HG03457 (cell line): Measurements from ENCODE around the gene DPH2.

Experiments
- ATAC-seq: cut with Tn5 transposase; IDR thresholded peaks from one replicate; pipeline ENCODE4 v1.9.1; 2021; ENCODE audit warnings: moderate number of reproducible peaks; ENCODE audit not compliant: unreplicated experiment

The DPH2 gene

GRCh38 chr1:43998000-43998378 is 28.2 kb downstream of the DPH2 start:
- ATAC-seq: no peak

- ATAC-seq: no peak
Observed at GRCh38 chr1:43999455-43999854, 29.6 kb downstream of the DPH2 start.

GRCh38 chr1:44000122-44000665 is 30.4 kb downstream of the DPH2 start:
- ATAC-seq: no peak

- ATAC-seq: no peak
Observed at GRCh38 chr1:44002165-44002564, 32.4 kb downstream of the DPH2 start.

- no peak for ATAC-seq
Observed at GRCh38 chr1:44002606-44003157, 32.9 kb downstream of the DPH2 start.

GRCh38 chr1:44008259-44008658 is 38.4 kb downstream of the DPH2 start:
- ATAC-seq: no peak

GRCh38 chr1:44010935-44011471 is 41.2 kb downstream of the DPH2 start:
- ATAC-seq: no peak

- ATAC-seq: no peak
Observed at GRCh38 chr1:44012404-44012803, 42.6 kb downstream of the DPH2 start.

GRCh38 chr1:44012941-44013609 is 43.3 kb downstream of the DPH2 start:
- no peak for ATAC-seq

- no peak for ATAC-seq
Observed at GRCh38 chr1:44013949-44014348, 44.1 kb downstream of the DPH2 start.

- no peak for ATAC-seq
Observed at GRCh38 chr1:44014365-44015104, 44.7 kb downstream of the DPH2 start.

GRCh38 chr1:44015206-44015605 is 45.4 kb downstream of the DPH2 start:
- no peak for ATAC-seq

GRCh38 chr1:44016041-44016889 is 46.5 kb downstream of the DPH2 start:
- no peak for ATAC-seq

GRCh38 chr1:44016890-44017400 is 47.1 kb downstream of the DPH2 start:
- no peak for ATAC-seq

- ATAC-seq: no peak
Observed at GRCh38 chr1:44019466-44019948, 49.7 kb downstream of the DPH2 start.

GRCh38 chr1:44020464-44020863 is 50.7 kb downstream of the DPH2 start:
- ATAC-seq: no peak

- no peak for ATAC-seq
Observed at GRCh38 chr1:44021156-44021555, 51.3 kb downstream of the DPH2 start.

GRCh38 chr1:44021581-44022321 is 51.9 kb downstream of the DPH2 start:
- no peak for ATAC-seq
